MM.1S (cell line): ENCODE results near the gene CADPS.

Experiments
- EZH2 ChIP-seq: fragments of 300-600 bp; sonication (generic); optimal IDR thresholded peaks from 2 replicates; pipeline ENCODE3; 2017; ENCODE audit warnings: low read depth, mild to moderate bottlenecking, antibody characterized with exemption, low read length, mixed read lengths
- TF ChIP-seq, protein P1 (sequence below): fragments of 300-600 bp; sonication (generic); IDR thresholded peaks from 2 replicates; pipeline ENCODE4 v1.5.1; 2016; ENCODE audit warnings: antibody characterized with exemption, low read length, mixed read lengths

DNA sequence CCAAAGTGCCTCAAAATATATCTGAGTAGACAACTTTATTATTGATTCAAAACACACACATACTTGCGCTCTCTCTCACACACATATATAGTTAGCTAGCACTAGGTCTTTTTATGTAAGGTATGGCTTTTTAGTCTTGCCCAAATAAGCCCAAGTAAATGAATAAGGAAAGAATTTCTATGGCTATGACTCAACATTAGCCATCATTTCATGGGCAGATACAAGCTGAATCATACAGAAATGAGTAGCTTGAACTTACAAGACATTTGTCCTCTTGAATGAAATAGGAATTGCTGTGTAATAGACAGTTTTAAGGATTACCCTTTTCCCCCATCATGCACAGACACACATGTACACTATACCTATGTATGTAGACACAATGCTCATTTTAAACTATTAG is 4.9 kb downstream of the CADPS start:
- TF ChIP-seq, protein P1, sequence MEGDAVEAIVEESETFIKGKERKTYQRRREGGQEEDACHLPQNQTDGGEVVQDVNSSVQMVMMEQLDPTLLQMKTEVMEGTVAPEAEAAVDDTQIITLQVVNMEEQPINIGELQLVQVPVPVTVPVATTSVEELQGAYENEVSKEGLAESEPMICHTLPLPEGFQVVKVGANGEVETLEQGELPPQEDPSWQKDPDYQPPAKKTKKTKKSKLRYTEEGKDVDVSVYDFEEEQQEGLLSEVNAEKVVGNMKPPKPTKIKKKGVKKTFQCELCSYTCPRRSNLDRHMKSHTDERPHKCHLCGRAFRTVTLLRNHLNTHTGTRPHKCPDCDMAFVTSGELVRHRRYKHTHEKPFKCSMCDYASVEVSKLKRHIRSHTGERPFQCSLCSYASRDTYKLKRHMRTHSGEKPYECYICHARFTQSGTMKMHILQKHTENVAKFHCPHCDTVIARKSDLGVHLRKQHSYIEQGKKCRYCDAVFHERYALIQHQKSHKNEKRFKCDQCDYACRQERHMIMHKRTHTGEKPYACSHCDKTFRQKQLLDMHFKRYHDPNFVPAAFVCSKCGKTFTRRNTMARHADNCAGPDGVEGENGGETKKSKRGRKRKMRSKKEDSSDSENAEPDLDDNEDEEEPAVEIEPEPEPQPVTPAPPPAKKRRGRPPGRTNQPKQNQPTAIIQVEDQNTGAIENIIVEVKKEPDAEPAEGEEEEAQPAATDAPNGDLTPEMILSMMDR: no peak
- TF ChIP-seq EZH2: no peak
